Left lung (tissue), 10 donors: Measurements from ENCODE around the gene FAP. TPM values are rescaled to one million over a fixed set of nuclear protein-coding genes. Genes with fewer than 3 reads are reported as not detected.

Experiments used
- ATAC-seq: fragments of 200-7000 bp; cut with Tn5 transposase; one replicate; pipeline ENCODE4 v1.9.1; 2020; ENCODE audit warnings: moderate library complexity
- DNase-seq, 4 donors: peaks; one replicate each; pipeline ENCODE4 v3.0.0-alpha.2; 2013 to 2020
- H3K27ac ChIP-seq, 2 donors: fragments of 200-600 bp; sonication (generic) in 1 of 2; one replicate each; pipeline versions ENCODE4 v1.5.0 to v1.8.0; 2020 to 2021
- H3K27me3 ChIP-seq, 2 donors: fragments of 200-600 bp; sonication (generic) in 1 of 2; one replicate each; pipeline versions ENCODE4 v1.5.0 to v1.8.0; 2020 to 2021
- H3K36me3 ChIP-seq, 2 donors: fragments of 200-600 bp; sonication (generic) in 1 of 2; one replicate each; pipeline versions ENCODE4 v1.5.0 to v1.8.0; 2020 to 2021
- H3K4me1 ChIP-seq, 2 donors: fragments of 200-600 bp; one replicate each; pipeline ENCODE4 v1.8.0; 2021
- H3K4me3 ChIP-seq, 2 donors: fragments of 200-600 bp; sonication (generic) in 1 of 2; one replicate each; pipeline versions ENCODE4 v1.5.0 to v1.8.0; 2020 to 2021; ENCODE audit warnings: mild to moderate bottlenecking in 1 of 2
- H3K9me3 ChIP-seq, 2 donors: fragments of 200-600 bp; sonication (generic) in 1 of 2; one replicate each; pipeline versions ENCODE4 v1.5.0 to v1.8.0; 2020 to 2021
- CTCF ChIP-seq, 2 donors: fragments of 200-600 bp; sonication (generic) in 1 of 2; IDR thresholded peaks; one replicate each; pipeline versions ENCODE4 v1.5.0 to v1.8.0; 2021; ENCODE audit warnings: antibody characterized with exemption in 2 of 2
- intact Hi-C, 2 donors: fragments of 100-400 bp; cut with DNase I; formaldehyde crosslinking; loops; one replicate each; pipeline versions ENCODE4 v1.11.2 to v1.14.2; 2022
- polyA plus RNA-seq, 6 donors: library from polyadenylated mRNA; unstranded; fragments of 120-200 nt; gene quantifications; one replicate each; pipeline ENCODE4 v1.2.1, GENCODE V29; 2013; ENCODE audit not compliant: insufficient read length in 6 of 6
- total RNA-seq, 2 donors: library from RNA; stranded (reverse); fragmentation: NEBNext Ultra II Directional; extraction: Animal tissue kit (Norgen Biotek cat#: 25700); gene quantifications; one replicate each; pipeline ENCODE4 v1.2.1, GENCODE V29; 2021
- donor health status: DM: no; HTN: yes; CAD: no.
- donor health status: DM: no; HTN: no; CAD: no.

The FAP gene
- total and polyA plus RNA-seq, 8 donors: 15.0 to 43.7 (median 25.4) TPM

GRCh38 chr2:162199913-162200312, 43.3 kb downstream of the FAP start:
- TF ChIP-seq CTCF (IDR thresholded peaks at IDR 0.05): no peak
- no peak overlapping the region for H3K4me3 ChIP-seq
- DNase-seq: no peak
- no peaks in the 10 kb centered on the region for H3K27me3 ChIP-seq
- intact Hi-C loops: no loop called here
- no peak for ATAC-seq
- H3K9me3 ChIP-seq: no peaks in the 10 kb centered on the region
- no peaks in the 10 kb centered on the region for H3K36me3 ChIP-seq
- no peaks in the 10 kb centered on the region for H3K4me1 ChIP-seq
- no peak overlapping the region for H3K27ac ChIP-seq

GRCh38 chr2:162198239-162198638, 45.0 kb downstream of the FAP start:
- Histone ChIP-seq H3K36me3 (no peaks in the 10 kb centered on the region), H3K27me3 (no peaks in the 10 kb centered on the region), H3K9me3 (no peaks in the 10 kb centered on the region), H3K4me3 (no peak overlapping the region), H3K4me1 (no peaks in the 10 kb centered on the region), H3K27ac (no peak overlapping the region)
- DNase-seq (no peak), ATAC-seq (no peak)
- TF ChIP-seq CTCF (IDR thresholded peaks at IDR 0.05): no peak
- intact Hi-C loops: no loop called here

- H3K4me1 ChIP-seq: no peaks in the 10 kb centered on the region
- no peak for TF ChIP-seq CTCF (IDR thresholded peaks at IDR 0.05)
- no peak overlapping the region for H3K4me3 ChIP-seq
- H3K9me3 ChIP-seq: no peaks in the 10 kb centered on the region
- no peak for DNase-seq
- no peaks in the 10 kb centered on the region for H3K27me3 ChIP-seq
- intact Hi-C loops: no loop called here
- no peak overlapping the region for H3K27ac ChIP-seq
- ATAC-seq: no peak
- no peaks in the 10 kb centered on the region for H3K36me3 ChIP-seq
Measured at GRCh38 chr2:162197069-162197825, 46.0 kb downstream of the FAP start.

- H3K4me3 ChIP-seq: no peak overlapping the region
- intact Hi-C loops: no loop called here
- TF ChIP-seq CTCF (IDR thresholded peaks at IDR 0.05): no peak
- no peaks in the 10 kb centered on the region for H3K4me1 ChIP-seq
- H3K27me3 ChIP-seq: no peaks in the 10 kb centered on the region
- H3K27ac ChIP-seq: no peak overlapping the region
- DNase-seq: no peak
- H3K9me3 ChIP-seq: no peaks in the 10 kb centered on the region
- H3K36me3 ChIP-seq: no peaks in the 10 kb centered on the region
- ATAC-seq: no peak
Measured at GRCh38 chr2:162196638-162197037, 46.6 kb downstream of the FAP start.

GRCh38 chr2:162188451-162188850, 54.8 kb downstream of the FAP start:
- intact Hi-C loops: no loop called here
- no peak for ATAC-seq

More at GRCh38 chr2:162188451-162188850, 54.8 kb downstream of the FAP start:
- Histone ChIP-seq H3K4me1 (no peaks in the 10 kb centered on the region), H3K4me3 (no peak overlapping the region), H3K36me3 (no peaks in the 10 kb centered on the region), H3K27me3 (no peaks in the 10 kb centered on the region), H3K9me3 (no peaks in the 10 kb centered on the region), H3K27ac (no peak overlapping the region)
- no peak for DNase-seq
- no peak for TF ChIP-seq CTCF (IDR thresholded peaks at IDR 0.05)
